DND-41 (cell line): ENCODE measurements around the gene MLH1.

Experiments
- CTCF ChIP-seq: IDR thresholded peaks from 2 replicates; pipeline ENCODE4 v1.5.1; 2012; ENCODE audit warnings: borderline replicate concordance, low read length, moderate library complexity, mild to moderate bottlenecking; ENCODE audit not compliant: poor library complexity, severe bottlenecking; ENCODE audit errors: extremely low read depth
- EZH2 ChIP-seq: IDR thresholded peaks from 3 replicates; pipeline ENCODE4 v1.6.1; 2012; ENCODE audit warnings: borderline replicate concordance, low read depth, mild to moderate bottlenecking, moderate library complexity, low read length, inconsistent platforms; ENCODE audit not compliant: severe bottlenecking

- TF ChIP-seq CTCF (no peak), EZH2 (no peak)
These were observed 39.6 kb downstream of the MLH1 start for GRCh38 chr3:37032961-37033360.
